Skeletal muscle tissue (tissue), 4 donors: ENCODE results near the gene GET4. TPM values are rescaled to one million over a fixed set of nuclear protein-coding genes. Genes with fewer than 3 reads are reported as not detected.
A peak's percentile ranks its signal among the peaks of the same experiment; 100 is the strongest.
"Not testable (repeated sequence)": the region's sequence is repeated elsewhere in the genome, so short reads cannot be mapped to it uniquely, and the experiment has no call there.

Experiments
- H3K27ac ChIP-seq: one replicate; pipeline ENCODE4 v1.7.0; 2013; ENCODE audit warnings: mild to moderate bottlenecking, low read depth, low read length, inconsistent platforms
- H3K27me3 ChIP-seq, 3 donors: one replicate each; pipeline ENCODE4 v1.7.0; 2013; ENCODE audit warnings: low read length in 3 of 3; ENCODE audit not compliant: control insufficient read depth in 3 of 3, insufficient read depth in 3 of 3
- H3K36me3 ChIP-seq, 3 donors: one replicate each; pipeline ENCODE4 v1.7.0; 2013; ENCODE audit warnings: low read length in 3 of 3; ENCODE audit not compliant: control insufficient read depth in 3 of 3, insufficient read depth in 3 of 3
- H3K4me1 ChIP-seq, 3 donors: one replicate each; pipeline ENCODE4 v1.7.0; 2013; ENCODE audit warnings: low read length in 3 of 3, mild to moderate bottlenecking in 3 of 3; ENCODE audit not compliant: control insufficient read depth in 3 of 3, insufficient read depth in 3 of 3
- H3K4me3 ChIP-seq, 3 donors: one replicate each; pipeline ENCODE4 v1.7.0; 2013; ENCODE audit warnings: low read length in 3 of 3
- H3K9ac ChIP-seq, 3 donors: one replicate each; pipeline ENCODE4 v1.7.0; 2013; ENCODE audit warnings: low read length in 3 of 3, mild to moderate bottlenecking in 3 of 3, moderate library complexity in 2 of 3, low read depth in 1 of 3
- H3K9me3 ChIP-seq, 3 donors: one replicate each; pipeline ENCODE4 v1.7.0; 2013; ENCODE audit warnings: low read length in 3 of 3; ENCODE audit not compliant: control insufficient read depth in 3 of 3
- total RNA-seq: library from RNA; depleted of rRNA; stranded (reverse); fragments of >200 nt; gene quantifications from one replicate; pipeline ENCODE4 v1.2.3, GENCODE V29; 2014
- donor health status: Osteomylitis.

GET4 gene
- total RNA-seq, 1 donor from 2014 or later = 25.1 TPM

DNA sequence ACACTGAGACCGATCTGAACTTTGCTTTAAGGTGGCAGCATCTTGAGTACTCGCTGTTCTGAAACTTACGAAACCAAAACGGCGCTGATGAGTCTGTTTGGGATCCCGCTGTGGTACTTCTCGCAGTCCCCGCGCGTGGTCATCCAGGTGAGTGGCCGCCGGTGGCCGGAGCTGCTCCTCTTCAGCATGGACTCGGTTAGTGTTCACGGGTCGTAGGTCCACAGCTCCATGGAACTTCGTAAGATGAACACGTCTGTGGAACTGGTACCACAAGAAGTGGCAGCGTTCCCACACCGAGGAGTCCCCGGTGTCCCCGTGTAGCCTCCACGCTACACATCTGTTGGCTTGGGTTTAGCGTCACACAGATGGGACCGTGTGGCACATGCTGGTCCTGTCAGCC, 10.4 kb upstream of the GET4 start:
- H3K36me3 ChIP-seq = peaks cover 59 to 77% (median 69%) of the 10 kb centered on the region in 3 donors
- no peak overlapping the region for H3K27ac ChIP-seq

DNA sequence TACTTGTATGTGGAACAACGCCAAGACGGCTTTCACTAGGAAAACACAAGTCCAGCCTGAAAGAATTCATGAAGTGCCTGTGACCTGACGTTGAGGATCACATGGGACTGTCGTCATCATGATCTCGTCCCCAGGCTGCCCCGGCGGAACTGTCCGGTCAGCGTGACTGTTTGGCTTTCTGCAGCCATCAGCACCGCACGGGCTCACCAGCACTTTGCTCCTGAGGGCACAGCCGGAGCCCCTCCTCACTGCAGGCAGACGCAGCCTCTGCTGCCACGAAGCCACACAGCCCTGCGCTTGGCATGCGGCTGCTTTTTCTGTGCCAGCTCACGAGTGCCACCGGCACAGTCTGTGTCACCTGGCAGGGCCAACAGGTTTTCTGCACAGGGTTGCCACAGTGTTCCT, 9.4 kb upstream of the GET4 start:
- Histone ChIP-seq H3K36me3 (peaks cover 52 to 73% (median 61%) of the 10 kb centered on the region in 3 donors), H3K9ac (peak overlapping the region in 1 of 3 donors; percentile 64), H3K4me3 (peak overlapping the region in 1 of 3 donors; percentile 29), H3K9me3 (no peaks in the 10 kb centered on the region), H3K27ac (peak overlapping the region; percentile 66), H3K27me3 (no peaks in the 10 kb centered on the region), H3K4me1 (peaks cover 12 to 17% (median 15%) of the 10 kb centered on the region in 3 donors)

More for the DNA sequence above, 10.4 kb upstream of the GET4 start:
- peaks cover 12 to 17% (median 15%) of the 10 kb centered on the region in 3 donors for H3K4me1 ChIP-seq
- H3K9me3 ChIP-seq = no peaks in the 10 kb centered on the region
- no peak overlapping the region for H3K4me3 ChIP-seq
- no peaks in the 10 kb centered on the region for H3K27me3 ChIP-seq
- no peak overlapping the region for H3K9ac ChIP-seq

DNA sequence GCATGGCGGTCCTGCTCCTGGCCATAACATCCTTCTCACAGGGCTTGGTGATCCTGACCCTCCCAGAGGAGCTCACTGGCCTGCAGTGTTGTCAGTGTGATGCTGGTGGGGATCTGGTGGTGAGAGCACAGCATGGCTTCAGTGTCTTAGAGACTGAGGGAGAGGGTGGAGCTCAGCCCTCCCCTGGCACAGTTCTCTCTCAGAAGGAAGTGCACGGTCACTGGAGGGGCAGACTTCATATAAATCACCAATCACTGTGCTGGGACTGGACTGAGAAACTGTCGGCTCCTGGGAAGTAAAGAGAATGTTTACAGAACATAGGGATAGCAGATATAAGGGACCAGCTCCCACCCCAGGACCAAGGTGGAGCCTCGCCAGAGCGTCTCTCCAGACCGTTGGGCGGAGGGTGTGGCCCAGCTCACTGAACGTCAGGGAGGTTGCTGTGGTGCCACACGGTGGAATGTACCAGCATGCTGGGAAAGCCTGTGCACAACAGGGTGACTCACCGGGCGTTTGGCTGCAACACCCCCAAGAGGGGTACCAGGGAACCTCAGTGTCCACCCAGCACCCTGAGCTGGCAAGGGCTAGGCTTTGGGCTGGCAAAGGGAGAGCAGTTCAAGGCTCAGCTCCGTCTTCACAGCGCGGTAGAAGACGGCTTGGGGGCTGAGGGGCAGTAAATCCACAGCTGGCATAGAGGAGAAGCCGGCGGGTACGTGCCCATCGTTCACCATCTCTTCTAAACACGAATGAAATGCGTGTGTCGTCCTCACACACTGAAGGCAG, 8.8 kb upstream of the GET4 start:
- Histone ChIP-seq H3K27me3 (no peaks in the 10 kb centered on the region), H3K9me3 (no peaks in the 10 kb centered on the region), H3K4me3 (peak overlapping the region in 1 of 3 donors; percentile 29), H3K36me3 (peaks cover 55 to 73% (median 61%) of the 10 kb centered on the region in 3 donors), H3K27ac (peak overlapping the region; percentile 66), H3K9ac (peak overlapping the region in 1 of 3 donors; percentile 64), H3K4me1 (peaks cover 12 to 20% (median 15%) of the 10 kb centered on the region in 3 donors)

DNA sequence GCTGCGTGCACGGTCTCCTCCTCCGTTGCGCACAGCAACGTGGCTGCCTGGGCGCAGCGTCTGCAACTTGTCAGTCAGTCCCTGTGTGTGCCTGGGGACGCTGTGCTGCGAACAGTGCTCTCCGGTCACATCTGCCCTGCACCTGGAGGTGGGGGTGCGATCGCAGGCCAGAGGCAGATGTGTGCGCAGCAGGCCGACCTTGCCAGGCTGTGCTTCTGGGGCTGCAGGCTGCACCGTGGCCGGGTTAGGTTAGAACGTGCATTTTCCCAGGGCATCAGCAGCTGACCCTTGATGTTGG, 8.2 kb upstream of the GET4 start:
- H3K36me3 ChIP-seq = peaks cover 58 to 72% (median 59%) of the 10 kb centered on the region in 3 donors
- no peaks in the 10 kb centered on the region for H3K27me3 ChIP-seq
- H3K4me3 ChIP-seq = no peak overlapping the region
- H3K27ac ChIP-seq = peak overlapping the region; percentile 66
- peaks cover 14 to 23% (median 18%) of the 10 kb centered on the region in 3 donors for H3K4me1 ChIP-seq
- H3K9me3 ChIP-seq = no peaks in the 10 kb centered on the region
- peak overlapping the region in 1 of 3 donors; percentile 33 for H3K9ac ChIP-seq

DNA sequence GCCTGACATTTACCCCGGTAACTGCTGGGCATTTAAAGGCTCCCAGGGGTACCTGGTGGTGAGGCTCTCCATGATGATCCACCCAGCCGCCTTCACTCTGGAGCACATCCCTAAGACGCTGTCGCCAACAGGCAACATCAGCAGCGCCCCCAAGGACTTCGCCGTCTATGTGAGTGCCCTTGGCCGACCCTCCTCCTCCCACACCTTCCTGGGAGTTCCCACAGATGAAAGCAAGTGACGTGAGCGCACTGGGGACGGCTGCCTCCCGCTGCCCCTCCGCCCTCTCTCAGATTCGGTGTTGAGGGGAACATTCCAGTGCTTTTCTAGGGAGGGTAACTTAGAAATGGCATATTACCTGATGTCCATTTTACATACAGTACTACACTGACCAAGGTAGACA, 7.0 kb upstream of the GET4 start:
- H3K4me3 ChIP-seq = no peak overlapping the region
- peaks cover 23 to 34% (median 28%) of the 10 kb centered on the region in 3 donors for H3K4me1 ChIP-seq
- no peaks in the 10 kb centered on the region for H3K9me3 ChIP-seq
- H3K9ac ChIP-seq = peak overlapping the region in 1 of 3 donors; percentile 8
- no peaks in the 10 kb centered on the region for H3K27me3 ChIP-seq
- no peak overlapping the region for H3K27ac ChIP-seq
- peaks cover 59 to 65% (median 61%) of the 10 kb centered on the region in 3 donors for H3K36me3 ChIP-seq

DNA sequence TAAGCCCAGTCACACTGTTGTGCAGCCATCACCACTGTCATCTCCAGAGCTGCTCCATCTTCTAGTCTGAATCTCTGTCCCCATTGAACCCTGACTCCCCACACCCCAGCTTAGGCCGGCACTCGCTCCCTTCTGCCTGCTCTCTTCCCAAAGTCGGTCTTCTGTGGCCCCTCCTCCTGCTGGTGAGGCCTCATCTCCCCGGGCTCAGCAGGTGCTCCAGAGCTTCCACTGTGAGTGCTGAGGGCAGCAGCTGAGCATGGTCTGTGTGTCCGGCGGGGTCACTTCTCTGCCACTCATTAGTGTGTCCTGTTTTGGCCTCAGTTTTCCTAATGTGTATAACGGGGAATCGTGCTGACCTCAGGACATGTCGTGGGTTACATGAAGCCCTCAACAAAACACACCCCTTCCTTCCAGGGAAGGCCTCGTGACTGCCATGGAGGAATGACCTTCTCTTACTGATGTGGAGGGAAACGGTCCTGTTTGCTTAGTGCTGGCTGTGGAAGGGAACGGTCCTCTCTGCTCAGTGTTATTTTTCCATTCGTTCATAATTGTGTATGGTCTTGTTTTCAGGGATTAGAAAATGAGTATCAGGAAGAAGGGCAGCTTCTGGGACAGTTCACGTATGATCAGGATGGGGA, 4.3 kb upstream of the GET4 start:
- peak overlapping the region; percentile 13 for H3K27ac ChIP-seq
- H3K27me3 ChIP-seq = no peaks in the 10 kb centered on the region
- no peaks in the 10 kb centered on the region for H3K9me3 ChIP-seq

DNA sequence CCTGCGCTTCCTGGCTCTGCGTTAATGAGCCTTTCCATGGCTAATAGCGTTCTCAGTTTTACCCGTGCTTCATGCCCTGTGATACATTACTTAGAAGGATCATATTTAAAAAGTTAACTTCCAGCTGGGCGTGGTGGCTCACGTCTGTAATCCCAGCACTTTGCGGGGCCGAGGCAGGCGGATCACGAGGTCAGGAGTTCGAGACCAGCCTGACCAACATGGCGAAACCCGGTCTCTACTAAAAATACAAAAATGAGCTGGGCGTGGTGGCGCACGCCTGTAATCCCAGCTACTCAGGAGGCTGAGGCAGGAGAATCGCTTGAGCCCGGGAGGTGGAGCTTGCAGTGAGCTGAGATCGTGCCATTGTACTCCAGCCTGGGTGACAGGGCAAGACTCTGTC, 3.7 kb upstream of the GET4 start:
- Histone ChIP-seq H3K4me1 (peaks cover 20 to 33% (median 29%) of the 10 kb centered on the region in 3 donors), H3K36me3 (peaks cover 37 to 45% (median 40%) of the 10 kb centered on the region in 3 donors), H3K27ac (peak overlapping the region; percentile 13)
- H3K4me3 ChIP-seq, H3K9ac ChIP-seq, H3K27me3 ChIP-seq, H3K9me3 ChIP-seq: not testable (repeated sequence)

More for the DNA sequence above, 4.3 kb upstream of the GET4 start:
- H3K36me3 ChIP-seq = peaks cover 43 to 51% (median 47%) of the 10 kb centered on the region in 3 donors
- H3K9ac ChIP-seq = no peak overlapping the region
- peaks cover 27 to 39% (median 36%) of the 10 kb centered on the region in 3 donors for H3K4me1 ChIP-seq
- H3K4me3 ChIP-seq = no peak overlapping the region

DNA sequence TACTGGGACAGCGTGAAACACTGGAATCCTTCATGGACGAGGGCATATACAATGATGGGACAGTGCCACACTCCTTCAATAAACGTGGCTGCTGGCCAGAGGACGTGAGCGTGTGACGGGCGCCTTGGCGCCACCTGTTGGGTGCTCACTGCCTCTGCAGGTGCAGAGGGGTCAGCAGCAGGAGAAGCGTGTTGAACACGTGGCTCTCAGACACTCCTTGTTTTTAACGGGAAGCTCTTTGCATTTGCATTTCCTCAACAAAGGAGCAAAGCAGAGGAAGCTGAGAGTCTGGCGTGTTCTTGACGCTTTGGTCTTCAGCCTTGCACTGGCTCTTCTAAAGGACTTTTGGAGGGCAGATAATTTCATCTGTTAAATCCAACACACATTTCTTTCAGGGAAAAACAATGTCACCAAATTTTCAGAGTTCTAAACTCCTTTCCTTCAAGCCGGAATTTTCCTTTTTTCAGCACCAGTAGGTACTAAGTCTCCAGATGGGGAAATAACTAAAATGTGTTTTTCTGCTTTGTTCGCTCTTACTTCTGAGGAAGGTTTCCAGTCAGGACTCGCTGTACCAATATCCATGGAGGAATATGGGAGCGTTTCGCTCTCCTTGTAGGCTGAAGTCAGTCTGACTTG, 2.9 kb upstream of the GET4 start:
- H3K27me3 ChIP-seq = no peaks in the 10 kb centered on the region
- H3K36me3 ChIP-seq = peaks cover 33 to 38% (median 35%) of the 10 kb centered on the region in 3 donors
- H3K4me3 ChIP-seq = no peak overlapping the region
- no peaks in the 10 kb centered on the region for H3K9me3 ChIP-seq
- peak overlapping the region; percentile 43 for H3K27ac ChIP-seq
- peaks cover 23 to 33% (median 29%) of the 10 kb centered on the region in 3 donors for H3K4me1 ChIP-seq
- H3K9ac ChIP-seq = peak overlapping the region; percentile 23 to 55 (median 42)

DNA sequence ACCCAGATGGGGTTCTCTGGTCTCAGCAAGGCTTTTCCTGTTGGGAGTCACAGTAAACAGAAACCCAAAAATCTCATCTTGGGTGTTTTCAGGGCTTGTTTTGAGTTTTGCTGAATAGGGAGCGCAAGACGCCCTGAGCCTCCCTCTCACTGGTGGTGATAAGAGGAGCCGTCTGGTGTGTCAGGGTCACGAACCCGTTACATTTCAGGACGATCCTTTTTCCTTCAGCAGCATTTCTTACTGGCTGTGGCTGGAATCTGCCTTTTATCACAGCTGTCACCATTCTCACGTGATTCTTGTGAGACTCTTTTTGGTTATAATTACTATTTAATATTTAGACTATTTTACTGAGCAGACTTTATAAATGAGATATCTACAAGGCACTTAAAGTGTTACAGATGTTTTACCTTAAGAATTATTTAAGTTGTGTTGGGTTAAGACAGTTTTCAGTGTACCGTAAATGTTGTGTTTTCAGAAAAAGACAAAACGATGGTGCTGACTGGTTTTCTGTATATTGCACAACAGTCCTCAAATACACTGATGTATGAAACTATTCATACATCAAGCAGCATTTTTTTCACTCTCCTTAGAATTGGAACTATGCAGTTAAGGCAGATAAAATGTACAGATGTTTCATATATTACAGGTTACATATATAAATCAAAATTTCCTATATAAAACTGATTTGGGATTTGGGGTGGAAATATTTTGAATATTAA, 2.2 kb upstream of the GET4 start:
- Histone ChIP-seq H3K4me1 (peaks cover 30 to 39% (median 36%) of the 10 kb centered on the region in 3 donors), H3K27ac (peak overlapping the region; percentile 43), H3K27me3 (no peaks in the 10 kb centered on the region), H3K9me3 (no peaks in the 10 kb centered on the region), H3K4me3 (no peak overlapping the region), H3K9ac (peak overlapping the region in 2 of 3 donors; percentile 23 to 42), H3K36me3 (peaks cover 30 to 37% (median 32%) of the 10 kb centered on the region in 3 donors)
